H1 (cell line): Measurements from ENCODE around the gene ERH. TPM values are rescaled to one million over a fixed set of nuclear protein-coding genes. Genes with fewer than 3 reads are reported as not detected.

Experiments used
- CTCF ChIA-PET: fragments of 300-600 bp; sonication (Branson Sonifier 250); formaldehyde crosslinking; loops from one replicate; lab custom pipeline; 2021; ENCODE audit not compliant: partially characterized antibody; lab: Charles Lee
- POLR2A ChIA-PET: fragments of 300-600 bp; sonication (Branson Sonifier 250); formaldehyde crosslinking; loops from one replicate; lab custom pipeline; 2021; ENCODE audit warnings: inconsistent platforms; ENCODE audit not compliant: partially characterized antibody; lab: Charles Lee
- DNase-seq, 2 experiments: peaks; one replicate each; pipeline versions ENCODE4 v3.0.0 to v3.0.0-alpha.2; 2010 to 2022; ENCODE audit warnings: low spot score in 2 of 2, low read depth in 1 of 2, mixed read lengths in 1 of 2
- FAIRE-seq: peaks from 2 replicates; lab custom pipeline; 2011; peaks lifted over from hg19 to GRCh38; lab: Jason Lieb, UNC
- H2AFZ ChIP-seq: 2 replicates; pipeline ENCODE4 v1.8.1; 2012; ENCODE audit warnings: low read length, inconsistent platforms
- H2AK5ac ChIP-seq: 2 replicates; pipeline ENCODE4 v1.6.1; 2013; ENCODE audit warnings: low read depth, low read length
- H2BK120ac ChIP-seq: replicated peaks from 2 replicates; pipeline ENCODE3; 2013; ENCODE audit warnings: low read depth, low read length, inconsistent platforms
- H2BK12ac ChIP-seq: 2 replicates; pipeline ENCODE4 v1.6.1; 2013; ENCODE audit warnings: low read depth, low read length
- H2BK15ac ChIP-seq: 2 replicates; pipeline ENCODE4 v1.6.1; 2013; ENCODE audit warnings: low read length
- H2BK20ac ChIP-seq: 2 replicates; pipeline ENCODE4 v1.6.1; 2013; ENCODE audit warnings: low read length
- H2BK5ac ChIP-seq: 2 replicates; pipeline ENCODE4 v1.6.1; 2013; ENCODE audit warnings: low read depth, low read length
- H3K14ac ChIP-seq: 2 replicates; pipeline ENCODE4 v1.6.1; 2013; ENCODE audit warnings: inconsistent platforms; ENCODE audit not compliant: insufficient read length
- H3K18ac ChIP-seq: 2 replicates; pipeline ENCODE4 v1.6.1; 2013; ENCODE audit warnings: low read length; ENCODE audit errors: extremely low read depth
- H3K23ac ChIP-seq: 2 replicates; pipeline ENCODE4 v1.6.1; 2013; ENCODE audit warnings: inconsistent platforms; ENCODE audit not compliant: insufficient read length
- H3K23me2 ChIP-seq: 2 replicates; pipeline ENCODE4 v1.6.1; 2013; ENCODE audit warnings: low read depth, low read length
- H3K27ac ChIP-seq: 2 replicates; pipeline ENCODE4 v1.6.1; 2011; ENCODE audit warnings: low read depth, low read length, inconsistent platforms
- H3K27me3 ChIP-seq, 4 experiments: replicated peaks in 1 of 4; 1 replicate in 1 of 4; 2 replicates in 3 of 4; pipeline versions ENCODE4 v1.6.1 to v1.8.1; 2011 to 2013; ENCODE audit warnings: low read length in 3 of 4, mild to moderate bottlenecking in 3 of 4, inconsistent platforms in 2 of 4, mixed read lengths in 2 of 4, moderate library complexity in 1 of 4; ENCODE audit not compliant: control insufficient read depth in 3 of 4, insufficient read depth in 3 of 4; ENCODE audit errors: extremely low read depth in 1 of 4
- H3K36me3 ChIP-seq, 4 experiments: 2 replicates each; pipeline versions ENCODE4 v1.6.1 to v1.8.1; 2011 to 2013; ENCODE audit warnings: mild to moderate bottlenecking in 4 of 4, low read length in 3 of 4, moderate library complexity in 2 of 4, control low read depth in 1 of 4, inconsistent platforms in 1 of 4; ENCODE audit not compliant: insufficient read depth in 4 of 4, control insufficient read depth in 2 of 4
- H3K4ac ChIP-seq: replicated peaks from 2 replicates; pipeline ENCODE3; 2013; ENCODE audit warnings: low read length, low read depth, mixed read lengths, inconsistent platforms; ENCODE audit not compliant: insufficient read length
- H3K4me1 ChIP-seq, 4 experiments: replicated peaks in 1 of 4; 1 replicate in 1 of 4; 2 replicates in 3 of 4; pipeline versions ENCODE4 v1.6.1 to v1.8.1; 2011 to 2013; ENCODE audit warnings: low read length in 3 of 4, inconsistent platforms in 2 of 4, mixed read lengths in 1 of 4; ENCODE audit not compliant: insufficient read depth in 4 of 4, control insufficient read depth in 3 of 4
- H3K4me2 ChIP-seq, 2 experiments: 2 replicates each; pipeline versions ENCODE4 v1.6.1 to v1.8.1; 2011 to 2013; ENCODE audit warnings: low read depth in 2 of 2, low read length in 2 of 2, control low read depth in 1 of 2, inconsistent platforms in 1 of 2, mild to moderate bottlenecking in 1 of 2; ENCODE audit not compliant: insufficient read depth in 1 of 2
- H3K4me3 ChIP-seq, 4 experiments: fragments of 200-600, 300-600 bp in 1 of 4; sonication (generic), shearing (Covaris generic), sonication (Bioruptor Twin) in 1 of 4; 2 replicates each; pipeline versions ENCODE4 v1.5.1 to v1.8.1; 2011 to 2016; ENCODE audit warnings: low read length in 4 of 4, low read depth in 3 of 4, control low read depth in 2 of 4, inconsistent platforms in 2 of 4, mild to moderate bottlenecking in 2 of 4, mixed read lengths in 1 of 4, moderate library complexity in 1 of 4; ENCODE audit not compliant: insufficient read depth in 2 of 4; ENCODE audit errors: extremely low read depth in 1 of 4
- H3K56ac ChIP-seq: replicated peaks from 2 replicates; pipeline ENCODE3; 2013; ENCODE audit warnings: low read depth, mild to moderate bottlenecking, mixed read lengths, low read length, inconsistent platforms; ENCODE audit not compliant: insufficient read length
- H3K79me1 ChIP-seq: 2 replicates; pipeline ENCODE4 v1.6.1; 2013; ENCODE audit warnings: low read depth, low read length, control low read depth
- H3K79me2 ChIP-seq, 2 experiments: 2 replicates each; pipeline versions ENCODE4 v1.6.1 to v1.8.1; 2012 to 2013; ENCODE audit warnings: low read length in 2 of 2, mild to moderate bottlenecking in 2 of 2, inconsistent platforms in 1 of 2; ENCODE audit not compliant: insufficient read depth in 2 of 2, control insufficient read depth in 1 of 2
- H3K9ac ChIP-seq, 4 experiments: replicated peaks in 1 of 4; 1 replicate in 1 of 4; 2 replicates in 3 of 4; pipeline versions ENCODE4 v1.6.1 to v1.8.1; 2011 to 2013; ENCODE audit warnings: low read depth in 3 of 4, low read length in 3 of 4, control low read depth in 2 of 4, mild to moderate bottlenecking in 2 of 4, moderate library complexity in 2 of 4, inconsistent platforms in 1 of 4; ENCODE audit errors: extremely low read depth in 1 of 4
- H3K9me3 ChIP-seq, 2 experiments: 2 replicates each; pipeline versions ENCODE4 v1.6.1 to v1.8.1; 2012 to 2013; ENCODE audit warnings: mild to moderate bottlenecking in 2 of 2, moderate library complexity in 2 of 2, control low read depth in 1 of 2, inconsistent platforms in 1 of 2, low read depth in 1 of 2, low read length in 1 of 2, mixed read lengths in 1 of 2; ENCODE audit not compliant: insufficient read depth in 2 of 2
- H4K20me1 ChIP-seq, 2 experiments: replicated peaks in 1 of 2; 2 replicates each; pipeline versions ENCODE3 to v1.8.1; 2011 to 2013; ENCODE audit warnings: inconsistent platforms in 2 of 2, low read length in 2 of 2, mild to moderate bottlenecking in 1 of 2; ENCODE audit not compliant: insufficient read depth in 2 of 2, control insufficient read depth in 1 of 2
- H4K5ac ChIP-seq: 2 replicates; pipeline ENCODE4 v1.6.1; 2013; ENCODE audit warnings: low read length, low read depth, mixed read lengths, inconsistent platforms; ENCODE audit not compliant: insufficient read length
- H4K8ac ChIP-seq: 2 replicates; pipeline ENCODE4 v1.8.0; 2013; ENCODE audit warnings: mild to moderate bottlenecking, moderate library complexity, low read length, inconsistent platforms; ENCODE audit not compliant: insufficient read depth; ENCODE audit errors: extremely low read depth
- H4K91ac ChIP-seq: replicated peaks from 2 replicates; pipeline ENCODE3; 2013; ENCODE audit warnings: low read length, mixed read lengths, inconsistent platforms; ENCODE audit not compliant: insufficient read length
- CTBP2 ChIP-seq: IDR thresholded peaks from 2 replicates; pipeline ENCODE4 v1.7.0; 2011; ENCODE audit warnings: borderline replicate concordance, mild to moderate bottlenecking, moderate library complexity, mixed read lengths, low read length; ENCODE audit not compliant: insufficient read depth, insufficient read length
- NANOG ChIP-seq: IDR thresholded peaks from 2 replicates; pipeline ENCODE4 v1.6.1; 2011; ENCODE audit warnings: low read length, low read depth, mild to moderate bottlenecking, inconsistent platforms; ENCODE audit not compliant: insufficient read depth, poor library complexity, severe bottlenecking
- SIN3A ChIP-seq, 2 experiments: IDR thresholded peaks in 1 of 2; conservative IDR thresholded peaks in 1 of 2; 2 replicates each; pipeline ENCODE4 v1.6.1; 2011 to 2012; ENCODE audit warnings: low read length in 2 of 2, improper control_type of control experiment in 1 of 2, low read depth in 1 of 2, mild to moderate bottlenecking in 1 of 2
- SIX5 ChIP-seq: IDR thresholded peaks from 2 replicates; pipeline ENCODE4 v1.6.1; 2011; ENCODE audit warnings: mild to moderate bottlenecking, low read depth, low read length
- WGBS, 2 experiments: shearing (Covaris generic) in 1 of 2; methylation state at CpG; one replicate each; pipeline versions ENCODE4 v1.1.6 to v1.1.7; 2013 to 2015; ENCODE audit warnings: low lambda C conversion rate in 2 of 2, mixed read lengths in 2 of 2, inconsistent platforms in 1 of 2, low coverage in 1 of 2, missing lambda C conversion rate in 1 of 2; ENCODE audit not compliant: insufficient replicate concordance in 2 of 2, insufficient coverage in 1 of 2, insufficient read length in 1 of 2; ENCODE audit errors: extremely low coverage in 1 of 2, missing lambda C conversion rate in 1 of 2; 5-methylcytosine and 5-hydroxymethylcytosine counted together
- polyA plus RNA-seq, 7 experiments: library from polyadenylated mRNA; depleted of rRNA in 3 of 7; stranded (reverse) in 5 of 7; unstranded in 2 of 7; fragments of >200 nt in 5 of 7; fragments of 200-250 nt in 2 of 7; gene quantifications; 1 replicate in 5 of 7; 2 replicates in 1 of 7; 4 replicates in 1 of 7; pipeline versions ENCODE4 v1.2.1 to v1.2.3, GENCODE V29; 2011 to 2013; ENCODE audit warnings: missing spikeins in 2 of 7, mixed read lengths in 2 of 7
- total RNA-seq: library from RNA; stranded (reverse); fragmentation: NEBNext Ultra II Directional; extraction: Animal tissue kit (Norgen Biotek cat#: 25700); gene quantifications from 2 replicates; pipeline ENCODE4 v1.2.1, GENCODE V29; 2021

ERH gene
- total and polyA plus RNA-seq, 2 of the 8 experiments (the other 6 are each of a cell fraction or from before 2014, with no cell fraction given) = 329 to 454 TPM

DNA sequence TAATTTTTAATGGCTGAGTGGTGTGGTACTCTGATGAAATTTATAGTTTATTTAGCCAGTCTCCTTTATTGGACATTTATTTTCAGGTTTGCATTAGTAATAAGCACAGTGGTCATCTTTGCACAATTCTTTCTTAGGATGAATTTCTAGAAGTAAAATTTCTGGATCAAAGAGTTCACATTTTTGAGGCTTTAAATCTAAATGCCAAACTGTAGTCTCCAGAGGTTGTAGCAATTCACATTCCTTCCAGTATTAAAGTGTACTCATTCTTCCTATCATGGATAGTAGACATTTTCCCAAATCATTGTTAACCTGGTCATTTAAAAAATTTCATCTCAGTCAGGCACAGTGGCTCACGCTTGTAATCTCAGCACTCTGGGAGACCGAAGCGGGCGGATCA lies 25.2 kb upstream of the ERH start:
- FAIRE-seq (no peak), DNase-seq (no peak)
- Histone ChIP-seq H3K27me3 (no peaks in the 10 kb centered on the region), H3K4me1 (no peaks in the 10 kb centered on the region), H4K8ac (no peak overlapping the region), H3K9ac (no peak overlapping the region), H4K20me1 (no peaks in the 10 kb centered on the region), H2AK5ac (no peak overlapping the region), H2BK5ac (no peak overlapping the region), H3K4me3 (no peak overlapping the region), H3K27ac (no peak overlapping the region), H3K18ac (no peak overlapping the region), H3K14ac (no peak overlapping the region), H2BK15ac (no peak overlapping the region), H3K23me2 (no peaks in the 10 kb centered on the region), H3K36me3 (peaks cover 0 to 9% (median 4%) of the 10 kb centered on the region in 4 experiments; a peak in 4 of 8 replicates), H2AFZ (no peak overlapping the region), H4K91ac (no peak overlapping the region), H2BK20ac (no peak overlapping the region), H3K4me2 (no peak overlapping the region), H3K4ac (no peak overlapping the region), H3K9me3 (peaks cover 9 to 10% of the 10 kb centered on the region in 2 experiments; a peak in 2 of 4 replicates), H3K79me2 (peaks cover 0 to 2% of the 10 kb centered on the region in 2 experiments; a peak in 1 of 4 replicates), H3K79me1 (no peaks in the 10 kb centered on the region), H2BK120ac (no peak overlapping the region), H3K23ac (no peak overlapping the region), H2BK12ac (no peak overlapping the region), H4K5ac (no peak overlapping the region), H3K56ac (no peak overlapping the region)
- CTCF ChIA-PET = interaction anchor here (1.2 kb wide), 1 partner anchor 17 kb away, joined by 6 read pairs; no protein-coding TSS in a partner anchor
- WGBS, 2 experiments = 95% methylated on average over 4 of the region's 4 CpGs; no CpG with 5 or more reads in 1 of the 2 experiments
- TF ChIP-seq SIX5 = no peak
- no peak for TF ChIP-seq CTBP2
- no peak for TF ChIP-seq SIN3A (conservative IDR thresholded peaks at IDR 0.05 in 1 of 2, IDR thresholded peaks at IDR 0.05 in 1 of 2; ENCODE audit: low read depth in 1 of 2, low read length in 2 of 2)
- no peak for TF ChIP-seq NANOG
- TF ChIP-seq, all 59 proteins: peak for 0
- POLR2A ChIA-PET = no interaction called here
